ENCODE data around the gene CNTNAP1. TPM values are rescaled to one million over a fixed set of nuclear protein-coding genes. Genes with fewer than 3 reads are reported as not detected.

Gene CNTNAP1
- total RNA-seq, 1 experiment from 2014 or later, result 6.4 TPM

DNA sequence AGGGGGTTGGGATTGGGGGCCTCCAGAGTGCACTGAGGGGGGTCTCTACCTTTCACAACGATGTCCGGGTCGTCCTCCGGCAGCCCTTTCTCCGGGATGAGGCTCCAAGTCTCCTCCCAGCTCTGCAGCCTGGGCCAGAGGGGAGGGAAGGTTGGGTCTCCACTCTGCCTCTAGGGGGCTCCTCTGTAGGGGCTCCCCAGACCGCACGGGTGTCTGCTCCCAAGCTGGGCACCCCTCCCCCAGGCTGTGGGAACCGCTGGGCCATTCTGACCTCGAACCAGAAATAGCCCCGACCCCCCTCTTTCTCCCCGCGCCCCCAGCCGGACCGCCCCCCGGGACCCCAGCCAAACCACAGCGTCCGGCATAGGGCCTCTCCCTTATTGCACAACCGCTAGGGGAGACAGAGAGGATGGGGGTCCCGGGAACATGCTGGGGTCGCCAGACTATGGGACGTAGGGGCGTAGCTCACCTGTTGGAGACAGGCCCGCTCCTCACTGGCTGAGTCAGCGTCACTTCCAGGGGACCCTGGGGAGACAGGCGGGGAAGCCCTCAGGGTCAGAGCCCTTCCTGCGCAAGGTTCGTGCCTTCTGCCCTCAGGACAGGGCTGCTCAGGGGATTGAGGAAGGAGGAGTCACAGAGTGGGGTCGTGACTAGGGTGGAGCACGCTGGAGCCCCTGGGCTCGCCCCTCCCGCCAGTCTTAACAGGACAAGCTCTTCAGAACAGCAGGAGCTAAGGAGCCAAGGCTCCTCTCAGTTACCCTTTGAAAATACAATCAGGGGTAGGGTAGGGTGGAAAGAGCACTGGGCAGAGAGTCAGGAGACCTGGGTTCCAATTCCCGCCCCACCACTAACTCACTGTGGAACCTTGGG is 8.2 kb upstream of the CNTNAP1 start:
- H3K36me3 ChIP-seq (ENCODE audit: control insufficient read depth in 1 of 2, insufficient read depth in 2 of 2, low read length in 2 of 2), result peaks cover 19 to 30% of the 10 kb centered on the region in 2 experiments; a peak in 3 of 4 replicates
- RAD21 ChIA-PET (ENCODE audit: low non-redundant PET in 1 of 2, low total read pairs in 2 of 2, uncharacterized antibody in 2 of 2, unreplicated experiment in 2 of 2), result interaction anchor here in 1 of 2 experiments (1.4 kb wide), 1 partner anchor 96 kb away, joined by 4 read pairs; no protein-coding TSS in a partner anchor
- BruUV-seq (replicated peaks), result TSS peak; percentile 13

More for the DNA sequence above, 8.2 kb upstream of the CNTNAP1 start:
- Histone ChIP-seq H3K27me3 (ENCODE audit: insufficient read depth, low read length) (no peaks in the 10 kb centered on the region), H3K9me2 (ENCODE audit: insufficient read depth) (no peaks in the 10 kb centered on the region), H3K4me3 (replicated peaks in 1 of 2; ENCODE audit: low read depth in 1 of 2, low read length in 2 of 2) (peak overlapping the region; percentile 95 to 98), H3K9ac (ENCODE audit: low read length) (peak overlapping the region; percentile 95), H3K79me2 (ENCODE audit: insufficient read depth, low read length) (peaks cover 38% of the 10 kb centered on the region), H3K4me2 (ENCODE audit: low read length) (peak overlapping the region; percentile 99), H3K27ac (ENCODE audit: low read depth, low read length) (peak overlapping the region; percentile 86), H4K20me1 (ENCODE audit: insufficient read depth) (no peaks in the 10 kb centered on the region), H2AFZ (ENCODE audit: low read depth, low read length, poor library complexity, severe bottlenecking) (no peak overlapping the region), H3K9me3 (ENCODE audit: control insufficient read depth in 1 of 2, insufficient read depth in 1 of 2, low read depth in 1 of 2, low read length in 2 of 2) (no peaks in the 10 kb centered on the region), H3K4me1 (ENCODE audit: control insufficient read depth in 1 of 2, insufficient read depth in 2 of 2, low read length in 2 of 2) (peaks cover 13 to 42% of the 10 kb centered on the region in 2 experiments)
- ATAC-seq, result peak; percentile 31
- DNase-seq (ENCODE audit: low read depth, low spot score), result no peak
- intact Hi-C loops (cut with micrococcal nuclease), result no loop called here
- CTCF ChIA-PET, result interaction anchor here (0.6 to 1.8 kb wide), 7 partner anchors 9 to 144 kb away, joined by 3 to 9 read pairs (median 4); partner anchors contain the start of genes PSMC3IP and TUBG2
- POLR2A ChIA-PET, result interaction anchor here (1.1 to 2.0 kb wide), 2 partner anchors 65 to 96 kb away, joined by 3 to 4 read pairs; partner anchors contain the start of genes RETREG3 and TUBG1
- TF ChIP-seq, protein P1, sequence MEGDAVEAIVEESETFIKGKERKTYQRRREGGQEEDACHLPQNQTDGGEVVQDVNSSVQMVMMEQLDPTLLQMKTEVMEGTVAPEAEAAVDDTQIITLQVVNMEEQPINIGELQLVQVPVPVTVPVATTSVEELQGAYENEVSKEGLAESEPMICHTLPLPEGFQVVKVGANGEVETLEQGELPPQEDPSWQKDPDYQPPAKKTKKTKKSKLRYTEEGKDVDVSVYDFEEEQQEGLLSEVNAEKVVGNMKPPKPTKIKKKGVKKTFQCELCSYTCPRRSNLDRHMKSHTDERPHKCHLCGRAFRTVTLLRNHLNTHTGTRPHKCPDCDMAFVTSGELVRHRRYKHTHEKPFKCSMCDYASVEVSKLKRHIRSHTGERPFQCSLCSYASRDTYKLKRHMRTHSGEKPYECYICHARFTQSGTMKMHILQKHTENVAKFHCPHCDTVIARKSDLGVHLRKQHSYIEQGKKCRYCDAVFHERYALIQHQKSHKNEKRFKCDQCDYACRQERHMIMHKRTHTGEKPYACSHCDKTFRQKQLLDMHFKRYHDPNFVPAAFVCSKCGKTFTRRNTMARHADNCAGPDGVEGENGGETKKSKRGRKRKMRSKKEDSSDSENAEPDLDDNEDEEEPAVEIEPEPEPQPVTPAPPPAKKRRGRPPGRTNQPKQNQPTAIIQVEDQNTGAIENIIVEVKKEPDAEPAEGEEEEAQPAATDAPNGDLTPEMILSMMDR (IDR thresholded peaks at IDR 0.05 in 2 of 3, conservative IDR thresholded peaks at IDR 0.05 in 1 of 3; ENCODE audit: borderline replicate concordance in 1 of 3, insufficient read depth in 1 of 3, low read depth in 2 of 3, low read length in 2 of 3), result peak in 2 of 3 experiments; percentile 63 to 64; a peak in 5 of 6 replicates
- no peak for TF ChIP-seq POLR2AphosphoS5 (IDR thresholded peaks at IDR 0.05; ENCODE audit: low read depth, low read length)
